Panc1 (cell line): Measurements from ENCODE around the gene STK32C.

Experiments
- CTCF ChIP-seq: fragments of 450-650 bp; IDR thresholded peaks from 2 replicates; pipeline ENCODE4 v1.5.1; 2017; ENCODE audit warnings: mild to moderate bottlenecking
- POLR2AphosphoS5 ChIP-seq: IDR thresholded peaks from 2 replicates; pipeline ENCODE4 v1.6.1; 2012; ENCODE audit warnings: mild to moderate bottlenecking, low read depth, low read length, moderate library complexity
- SIN3A ChIP-seq: IDR thresholded peaks from 2 replicates; pipeline ENCODE4 v1.6.1; 2012; ENCODE audit warnings: low read depth, mild to moderate bottlenecking, low read length, moderate library complexity, borderline replicate concordance; ENCODE audit not compliant: insufficient read depth
- TF ChIP-seq, protein P1 (sequence below), 2 experiments: IDR thresholded peaks; 2 replicates each; pipeline ENCODE4 v1.6.1; 2011 to 2012; ENCODE audit warnings: low read depth in 2 of 2, control low read depth in 1 of 2, low read length in 1 of 2, mild to moderate bottlenecking in 1 of 2, moderate library complexity in 1 of 2; ENCODE audit not compliant: insufficient read depth in 1 of 2

- TF ChIP-seq CTCF (no peak), POLR2AphosphoS5 (no peak), SIN3A (no peak)
- TF ChIP-seq, protein P1, sequence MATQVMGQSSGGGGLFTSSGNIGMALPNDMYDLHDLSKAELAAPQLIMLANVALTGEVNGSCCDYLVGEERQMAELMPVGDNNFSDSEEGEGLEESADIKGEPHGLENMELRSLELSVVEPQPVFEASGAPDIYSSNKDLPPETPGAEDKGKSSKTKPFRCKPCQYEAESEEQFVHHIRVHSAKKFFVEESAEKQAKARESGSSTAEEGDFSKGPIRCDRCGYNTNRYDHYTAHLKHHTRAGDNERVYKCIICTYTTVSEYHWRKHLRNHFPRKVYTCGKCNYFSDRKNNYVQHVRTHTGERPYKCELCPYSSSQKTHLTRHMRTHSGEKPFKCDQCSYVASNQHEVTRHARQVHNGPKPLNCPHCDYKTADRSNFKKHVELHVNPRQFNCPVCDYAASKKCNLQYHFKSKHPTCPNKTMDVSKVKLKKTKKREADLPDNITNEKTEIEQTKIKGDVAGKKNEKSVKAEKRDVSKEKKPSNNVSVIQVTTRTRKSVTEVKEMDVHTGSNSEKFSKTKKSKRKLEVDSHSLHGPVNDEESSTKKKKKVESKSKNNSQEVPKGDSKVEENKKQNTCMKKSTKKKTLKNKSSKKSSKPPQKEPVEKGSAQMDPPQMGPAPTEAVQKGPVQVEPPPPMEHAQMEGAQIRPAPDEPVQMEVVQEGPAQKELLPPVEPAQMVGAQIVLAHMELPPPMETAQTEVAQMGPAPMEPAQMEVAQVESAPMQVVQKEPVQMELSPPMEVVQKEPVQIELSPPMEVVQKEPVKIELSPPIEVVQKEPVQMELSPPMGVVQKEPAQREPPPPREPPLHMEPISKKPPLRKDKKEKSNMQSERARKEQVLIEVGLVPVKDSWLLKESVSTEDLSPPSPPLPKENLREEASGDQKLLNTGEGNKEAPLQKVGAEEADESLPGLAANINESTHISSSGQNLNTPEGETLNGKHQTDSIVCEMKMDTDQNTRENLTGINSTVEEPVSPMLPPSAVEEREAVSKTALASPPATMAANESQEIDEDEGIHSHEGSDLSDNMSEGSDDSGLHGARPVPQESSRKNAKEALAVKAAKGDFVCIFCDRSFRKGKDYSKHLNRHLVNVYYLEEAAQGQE (IDR thresholded peaks at IDR 0.05; ENCODE audit: insufficient read depth in 1 of 2, low read depth in 2 of 2, low read length in 1 of 2), result no peak
Observed at GRCh38 chr10:132341017-132341416, 33.3 kb upstream of the STK32C start.
